ENCODE measurements around the gene SKA2.

The SKA2 gene

DNA sequence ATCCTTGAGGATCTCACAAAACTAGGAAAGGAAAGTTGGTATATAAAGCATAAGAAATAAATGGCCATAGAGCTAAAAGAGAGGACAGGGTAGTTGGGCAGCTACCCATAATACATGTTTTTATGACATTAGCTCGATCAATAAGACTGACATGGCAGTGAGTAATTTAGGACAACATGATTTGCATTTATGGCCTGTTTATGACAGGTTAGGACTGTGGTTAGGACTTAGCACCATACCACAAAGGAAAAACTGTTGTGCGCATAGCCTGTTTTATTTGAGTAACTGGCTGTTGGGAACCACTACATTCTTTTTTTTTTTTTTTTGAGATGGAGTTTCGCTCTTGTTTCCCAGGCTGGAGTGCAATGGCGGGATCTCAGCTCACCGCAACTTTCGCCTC, 30.3 kb downstream of the SKA2 start:
- no peak for DNase-seq (ENCODE audit: extremely low read depth, low read depth)
- TF ChIP-seq, protein P1, sequence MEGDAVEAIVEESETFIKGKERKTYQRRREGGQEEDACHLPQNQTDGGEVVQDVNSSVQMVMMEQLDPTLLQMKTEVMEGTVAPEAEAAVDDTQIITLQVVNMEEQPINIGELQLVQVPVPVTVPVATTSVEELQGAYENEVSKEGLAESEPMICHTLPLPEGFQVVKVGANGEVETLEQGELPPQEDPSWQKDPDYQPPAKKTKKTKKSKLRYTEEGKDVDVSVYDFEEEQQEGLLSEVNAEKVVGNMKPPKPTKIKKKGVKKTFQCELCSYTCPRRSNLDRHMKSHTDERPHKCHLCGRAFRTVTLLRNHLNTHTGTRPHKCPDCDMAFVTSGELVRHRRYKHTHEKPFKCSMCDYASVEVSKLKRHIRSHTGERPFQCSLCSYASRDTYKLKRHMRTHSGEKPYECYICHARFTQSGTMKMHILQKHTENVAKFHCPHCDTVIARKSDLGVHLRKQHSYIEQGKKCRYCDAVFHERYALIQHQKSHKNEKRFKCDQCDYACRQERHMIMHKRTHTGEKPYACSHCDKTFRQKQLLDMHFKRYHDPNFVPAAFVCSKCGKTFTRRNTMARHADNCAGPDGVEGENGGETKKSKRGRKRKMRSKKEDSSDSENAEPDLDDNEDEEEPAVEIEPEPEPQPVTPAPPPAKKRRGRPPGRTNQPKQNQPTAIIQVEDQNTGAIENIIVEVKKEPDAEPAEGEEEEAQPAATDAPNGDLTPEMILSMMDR (IDR thresholded peaks at IDR 0.05; ENCODE audit: low read depth, low read length, missing control alignments) = no peak
- H3K4me3 ChIP-seq (replicated peaks; ENCODE audit: low read depth, low read length) = no peak overlapping the region

DNA sequence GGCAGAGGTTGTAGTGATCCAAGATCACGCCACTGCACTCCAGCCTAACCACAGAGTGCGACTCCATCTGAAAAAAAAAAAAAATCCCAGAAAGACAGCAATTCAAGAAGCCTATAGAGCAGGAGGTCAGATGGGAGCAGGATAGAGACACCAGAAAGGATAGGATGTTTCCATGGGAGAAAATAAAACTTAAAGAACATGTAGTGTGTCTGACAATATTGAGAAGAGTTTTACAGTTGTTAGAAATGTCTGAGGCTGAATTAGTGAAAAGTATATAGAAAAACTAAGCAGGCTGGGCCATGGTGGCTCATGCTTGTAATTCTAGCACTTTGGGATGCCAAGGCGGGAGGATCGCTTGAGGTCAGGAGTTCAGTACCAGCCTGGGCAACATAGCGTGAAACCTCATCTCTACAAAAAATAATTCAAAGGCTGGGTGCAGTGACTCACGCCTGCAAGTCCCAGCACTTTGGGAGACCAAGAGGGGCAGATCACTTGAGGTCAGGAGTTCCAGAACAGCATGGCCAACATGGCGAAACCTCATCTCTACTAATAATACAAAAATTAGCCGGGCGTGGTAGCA, 33.0 kb downstream of the SKA2 start:
- TF ChIP-seq, protein P1 (IDR thresholded peaks at IDR 0.05; ENCODE audit: low read depth, low read length, missing control alignments) = no peak
- DNase-seq (ENCODE audit: extremely low read depth, low read depth) = no peak
- no peak overlapping the region for H3K4me3 ChIP-seq (replicated peaks; ENCODE audit: low read depth, low read length)

DNA sequence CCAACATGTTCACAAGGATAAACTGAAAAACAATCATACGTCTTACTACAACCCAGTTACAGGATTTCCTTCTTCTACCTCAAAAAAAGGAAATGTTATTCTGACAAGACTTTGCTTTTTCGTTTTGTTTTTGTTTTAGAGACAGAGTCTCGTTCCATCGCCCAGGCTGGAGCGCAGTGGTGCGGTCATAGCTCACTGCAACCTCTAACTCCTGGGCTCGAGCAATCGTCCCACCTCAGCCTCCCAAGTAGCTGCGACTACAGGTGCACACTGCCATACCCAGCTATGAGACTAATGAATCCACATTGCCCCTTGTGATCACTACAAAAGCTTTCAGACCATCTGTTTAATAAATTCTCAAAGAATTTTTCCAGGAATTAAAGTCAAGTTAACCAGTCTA, 39.5 kb downstream of the SKA2 start:
- no peak for DNase-seq (ENCODE audit: extremely low read depth, low read depth)
- TF ChIP-seq, protein P1 (IDR thresholded peaks at IDR 0.05; ENCODE audit: low read depth, low read length, missing control alignments) = no peak
- no peak overlapping the region for H3K4me3 ChIP-seq (replicated peaks; ENCODE audit: low read depth, low read length)

DNA sequence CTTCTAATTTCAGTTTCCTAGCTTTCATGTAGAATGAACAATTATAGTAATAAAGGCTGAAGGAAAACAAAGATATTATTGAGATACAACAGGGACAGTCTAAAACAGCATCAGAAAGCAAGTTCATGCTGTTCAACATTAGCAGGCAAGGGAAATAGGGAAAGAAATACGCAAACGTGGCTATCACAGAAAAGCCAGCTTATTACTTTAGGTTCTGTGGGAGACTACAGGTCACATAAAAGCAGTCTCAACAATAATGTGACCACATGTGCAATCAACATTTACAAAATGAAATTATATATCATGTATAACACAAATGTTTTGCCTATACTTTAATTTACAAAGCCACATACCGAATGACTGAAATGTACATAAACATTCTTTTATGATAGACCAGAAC, 43.4 kb downstream of the SKA2 start:
- no peak for DNase-seq (ENCODE audit: extremely low read depth, low read depth)
- TF ChIP-seq, protein P1 (IDR thresholded peaks at IDR 0.05; ENCODE audit: low read depth, low read length, missing control alignments) = no peak
- H3K4me3 ChIP-seq (replicated peaks; ENCODE audit: low read depth, low read length) = no peak overlapping the region

DNA sequence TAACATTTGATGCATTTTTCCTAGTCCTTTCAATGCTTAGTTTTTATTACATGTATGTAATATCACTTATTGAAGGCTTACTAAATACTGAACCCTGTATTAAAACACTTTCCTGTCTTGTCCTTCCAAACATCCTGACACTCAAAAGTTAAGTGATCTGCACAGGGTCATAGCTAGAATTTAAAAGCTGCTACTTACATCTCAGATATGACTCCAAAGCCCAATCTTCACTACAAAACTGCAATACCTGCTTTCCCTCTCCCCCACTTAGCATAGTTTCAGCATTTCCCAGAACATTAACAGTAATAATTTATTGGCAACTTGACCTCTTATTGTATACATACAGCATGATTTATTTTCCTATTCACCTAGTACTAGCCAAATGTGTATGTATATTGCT, 44.0 kb downstream of the SKA2 start:
- DNase-seq (ENCODE audit: extremely low read depth, low read depth) = no peak
- no peak overlapping the region for H3K4me3 ChIP-seq (replicated peaks; ENCODE audit: low read depth, low read length)
- TF ChIP-seq, protein P1 (IDR thresholded peaks at IDR 0.05; ENCODE audit: low read depth, low read length, missing control alignments) = no peak

DNA sequence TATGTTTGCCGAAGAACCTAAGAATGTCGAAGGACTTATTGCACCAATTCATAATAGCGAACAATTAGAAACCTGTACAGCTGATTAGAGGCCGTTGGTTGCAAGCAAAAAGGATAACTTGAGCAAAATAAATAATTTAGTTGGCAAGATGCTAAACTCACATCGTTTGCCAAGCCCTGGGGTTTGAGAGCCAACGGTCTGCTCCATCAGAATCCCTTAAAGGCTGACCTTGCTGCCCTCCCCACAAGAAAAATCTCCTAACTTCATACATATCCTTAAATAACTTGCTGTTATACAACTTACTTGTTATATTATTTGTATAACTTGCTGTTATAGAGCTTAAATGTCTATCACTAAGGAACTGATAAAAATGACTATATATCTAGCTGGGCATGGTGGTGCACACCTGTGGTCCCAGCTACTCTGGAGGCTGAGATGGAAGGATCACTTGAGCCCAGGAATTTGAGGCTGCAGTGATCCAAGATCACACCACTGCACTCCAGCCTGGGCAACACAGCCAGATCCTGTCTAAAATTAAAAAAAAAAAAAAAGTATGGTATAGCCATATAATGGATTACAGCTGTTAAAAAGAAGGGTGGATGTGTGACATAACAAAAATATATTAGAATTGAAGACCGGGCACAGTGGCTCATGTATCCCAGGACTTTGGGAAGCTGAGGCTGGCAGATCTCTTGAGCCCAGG, 46.4 kb downstream of the SKA2 start:
- TF ChIP-seq, protein P1 (IDR thresholded peaks at IDR 0.05; ENCODE audit: low read depth, low read length, missing control alignments) = no peak
- no peak for DNase-seq (ENCODE audit: extremely low read depth, low read depth)
- H3K4me3 ChIP-seq (replicated peaks; ENCODE audit: low read depth, low read length) = no peak overlapping the region
